GM12878 (cell line): ENCODE data around the gene DNMT3A. TPM values are rescaled to one million over a fixed set of nuclear protein-coding genes. Genes with fewer than 3 reads are reported as not detected.
A peak's percentile ranks its signal among the peaks of the same experiment; 100 is the strongest.

Experiments used
- ATF7 ChIP-seq: fragments of 450-650 bp; IDR thresholded peaks from 2 replicates; pipeline ENCODE4 v1.6.1; 2016; ENCODE audit warnings: low read depth, mild to moderate bottlenecking
- CBFB ChIP-seq: IDR thresholded peaks from 2 replicates; pipeline ENCODE4 v1.6.1; 2016; ENCODE audit warnings: antibody characterized with exemption, low read depth
- CHD1 ChIP-seq: IDR thresholded peaks from 2 replicates; pipeline ENCODE4 v1.6.1; 2012; ENCODE audit warnings: low read depth, low read length, improper control_type of control experiment
- ETV6 ChIP-seq, 2 experiments: fragments of 450-650 bp in 1 of 2; IDR thresholded peaks in 1 of 2; conservative IDR thresholded peaks in 1 of 2; 2 replicates each; pipeline ENCODE4 v1.6.1; 2014; ENCODE audit warnings: antibody characterized with exemption in 1 of 2, borderline replicate concordance in 1 of 2, low read depth in 1 of 2, mild to moderate bottlenecking in 1 of 2, moderate library complexity in 1 of 2
- FOXK2 ChIP-seq: fragments of 450-650 bp; IDR thresholded peaks from 2 replicates; pipeline ENCODE4 v1.6.1; 2017; ENCODE audit warnings: mild to moderate bottlenecking, moderate library complexity
- IKZF2 ChIP-seq, 2 experiments: fragments of 450-650 bp; IDR thresholded peaks; 2 replicates each; pipeline ENCODE4 v1.6.1; 2017; ENCODE audit warnings: mild to moderate bottlenecking in 2 of 2, moderate library complexity in 2 of 2
- JUND ChIP-seq: IDR thresholded peaks from 2 replicates; pipeline ENCODE4 v1.6.1; 2012; ENCODE audit warnings: low read depth, mild to moderate bottlenecking, low read length, improper control_type of control experiment, moderate library complexity
- KDM1A ChIP-seq: fragments of 200-600 bp; sonication (generic); IDR thresholded peaks from 2 replicates; pipeline ENCODE4 v1.6.1; 2016; ENCODE audit warnings: borderline replicate concordance
- KLF5 ChIP-seq: fragments of 450-650 bp; IDR thresholded peaks from 2 replicates; pipeline ENCODE4 v1.6.1; 2014; ENCODE audit warnings: mild to moderate bottlenecking; ENCODE audit not compliant: partially characterized antibody
- MEF2A ChIP-seq: IDR thresholded peaks from 2 replicates; pipeline ENCODE4 v1.6.1; 2011; ENCODE audit warnings: low read depth, mild to moderate bottlenecking, low read length, moderate library complexity; ENCODE audit not compliant: insufficient read depth
- NBN ChIP-seq: fragments of 450-650 bp; IDR thresholded peaks from 2 replicates; pipeline ENCODE4 v1.6.1; 2016
- NFIC ChIP-seq: IDR thresholded peaks from 2 replicates; pipeline ENCODE4 v1.6.1; 2012; ENCODE audit warnings: low read depth, mild to moderate bottlenecking, inconsistent platforms, low read length, moderate library complexity
- NFYB ChIP-seq: IDR thresholded peaks from 2 replicates; pipeline ENCODE4 v1.6.1; 2011; ENCODE audit warnings: low read depth, mild to moderate bottlenecking, low read length, improper control_type of control experiment, moderate library complexity; ENCODE audit not compliant: insufficient read depth
- NR2C1 ChIP-seq: fragments of 450-650 bp; IDR thresholded peaks from 2 replicates; pipeline ENCODE4 v1.6.1; 2017; ENCODE audit warnings: antibody characterized with exemption, mild to moderate bottlenecking, moderate library complexity
- NRF1 ChIP-seq: conservative IDR thresholded peaks from 2 replicates; pipeline ENCODE4 v1.6.1; 2011; ENCODE audit warnings: mild to moderate bottlenecking, low read depth, low read length, improper control_type of control experiment
- PML ChIP-seq: IDR thresholded peaks from 2 replicates; pipeline ENCODE4 v1.6.1; 2012; ENCODE audit warnings: low read length, inconsistent platforms
- RAD21 ChIP-seq: IDR thresholded peaks from 2 replicates; pipeline ENCODE4 v1.6.1; 2011; ENCODE audit warnings: mild to moderate bottlenecking, low read depth, low read length, moderate library complexity; ENCODE audit not compliant: insufficient read depth
- RUNX3 ChIP-seq: IDR thresholded peaks from 2 replicates; pipeline ENCODE4 v1.6.1; 2012; ENCODE audit warnings: low read length, inconsistent platforms
- SIX5 ChIP-seq: IDR thresholded peaks from 2 replicates; pipeline ENCODE4 v1.6.1; 2011; ENCODE audit warnings: mild to moderate bottlenecking, low read depth, low read length, moderate library complexity; ENCODE audit not compliant: severe bottlenecking
- SPI1 ChIP-seq: IDR thresholded peaks from 2 replicates; pipeline ENCODE4 v1.6.1; 2011; ENCODE audit warnings: low read depth, mild to moderate bottlenecking, low read length, moderate library complexity, borderline replicate concordance; ENCODE audit not compliant: insufficient read depth
- SREBF2 ChIP-seq: IDR thresholded peaks from 2 replicates; pipeline ENCODE4 v1.6.1; 2012; ENCODE audit warnings: mild to moderate bottlenecking, low read length
- SRF ChIP-seq, 2 experiments: IDR thresholded peaks; 2 replicates each; pipeline ENCODE4 v1.6.1; 2011; ENCODE audit warnings: low read depth in 2 of 2, low read length in 2 of 2, mild to moderate bottlenecking in 1 of 2, moderate library complexity in 1 of 2
- TAF1 ChIP-seq: IDR thresholded peaks from 2 replicates; pipeline ENCODE4 v1.6.1; 2011; ENCODE audit warnings: mild to moderate bottlenecking, low read depth, low read length, borderline replicate concordance
- ZSCAN29 ChIP-seq: fragments of 450-650 bp; IDR thresholded peaks from 2 replicates; pipeline ENCODE4 v1.6.1; 2017; ENCODE audit warnings: mild to moderate bottlenecking, moderate library complexity
- polyA plus RNA-seq, 11 experiments: library from polyadenylated mRNA; depleted of rRNA in 4 of 11; unstranded in 6 of 11; stranded (reverse) in 5 of 11; fragments of >200 nt; fragmentation: Nextera tagmentation in 4 of 11; fragmentation: Illumina TruSeq in 1 of 11; extraction: Ambion mirVana in 4 of 11; extraction: Trizol in 1 of 11; gene quantifications; 1 replicate in 1 of 11; 2 replicates in 10 of 11; pipeline versions ENCODE4 v1.2.1 to v1.2.3, GENCODE V29; 2011 to 2016; ENCODE audit warnings: inconsistent platforms in 2 of 11, missing spikeins in 2 of 11, low read depth in 1 of 11
- total RNA-seq, 4 experiments: library from RNA; depleted of rRNA in 3 of 4; stranded (reverse); fragments of >200 nt in 3 of 4; fragmentation: Illumina TruSeq in 1 of 4; extraction: Trizol in 1 of 4; gene quantifications; 2 replicates each; pipeline versions ENCODE4 v1.2.1 to v1.2.3, GENCODE V29; 2013 to 2021
- TF ChIP-seq, protein P1 (sequence below): fragments of 450-650 bp; IDR thresholded peaks from 2 replicates; pipeline ENCODE4 v1.6.1; 2017; ENCODE audit warnings: low read depth, mild to moderate bottlenecking, moderate library complexity
- TF ChIP-seq, protein P2 (sequence below): fragments of 450-650 bp; IDR thresholded peaks from 2 replicates; pipeline ENCODE4 v1.6.1; 2017; ENCODE audit warnings: borderline replicate concordance
- TF ChIP-seq, protein P3 (sequence below): IDR thresholded peaks from 2 replicates; pipeline ENCODE4 v1.6.1; 2011; ENCODE audit warnings: low read depth, mild to moderate bottlenecking, low read length, moderate library complexity, borderline replicate concordance; ENCODE audit errors: extremely low read depth
- TF ChIP-seq, protein P4 (sequence below), 3 experiments: IDR thresholded peaks in 2 of 3; conservative IDR thresholded peaks in 1 of 3; 2 replicates each; pipeline ENCODE4 v1.5.1; 2011; ENCODE audit warnings: low read depth in 3 of 3, low read length in 3 of 3, mild to moderate bottlenecking in 3 of 3, control low read depth in 2 of 3, moderate library complexity in 2 of 3, inconsistent platforms in 1 of 3, mixed read lengths in 1 of 3; ENCODE audit not compliant: control insufficient read depth in 2 of 3, insufficient read depth in 1 of 3; ENCODE audit errors: extremely low read depth in 1 of 3

DNMT3A gene
- total and polyA plus RNA-seq, 10 of the 15 experiments (the other 5 are each of a cell fraction or from before 2014, with no cell fraction given) = 7.4 to 51.6 (median 17.4) TPM

DNA sequence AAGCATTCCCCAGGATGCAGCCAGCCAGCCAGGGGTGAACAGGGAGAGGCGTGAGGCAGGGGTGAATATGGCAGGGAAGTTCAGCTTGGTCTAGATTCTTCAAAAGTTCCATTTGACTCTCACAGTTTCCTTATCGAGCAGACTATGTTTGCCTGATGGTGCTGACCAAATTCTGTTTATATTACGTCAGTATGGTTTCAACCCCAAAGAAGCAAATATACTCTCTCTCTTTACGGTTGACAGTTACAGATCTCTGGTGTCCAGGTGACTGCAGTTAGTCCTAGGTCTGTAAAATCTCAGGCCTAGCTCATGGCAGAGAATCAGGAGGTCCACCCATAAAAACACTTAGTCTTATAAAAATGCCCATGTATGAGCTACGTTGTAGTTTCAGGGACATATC lies 38.3 kb upstream of the DNMT3A start (continued):
- TF ChIP-seq SPI1 (no peak), ETV6 (conservative IDR thresholded peaks at IDR 0.05 in 1 of 2, IDR thresholded peaks at IDR 0.05 in 1 of 2; ENCODE audit: borderline replicate concordance in 1 of 2, low read depth in 1 of 2) (peak in 1 of 2 experiments; percentile 66; a peak in 1 of 4 replicates), IKZF2 (IDR thresholded peaks at IDR 0.05) (0 out of 4 replicates have a peak, but pooled peaks of 1 of the 2 experiments have one; percentile 19), NR2C1 (no peak), CBFB (0 out of 2 replicates have a peak, but pooled peaks have one; percentile 37), RAD21 (0 out of 2 replicates have a peak, but pooled peaks have one; percentile 9), NRF1 (no peak), SREBF2 (no peak), ZSCAN29 (no peak), KDM1A (no peak), TAF1 (no peak), JUND (no peak), NFIC (peak; percentile 68; the same call in 1 of the 2 replicates), RUNX3 (peak; percentile 87; the same call in 1 of the 2 replicates), MEF2A (no peak), SIX5 (no peak), NFYB (no peak), FOXK2 (no peak), KLF5 (no peak), NBN (no peak), PML (no peak; the same call in 1 of the 2 replicates), SRF (IDR thresholded peaks at IDR 0.05; ENCODE audit: low read depth in 2 of 2, low read length in 2 of 2) (no peak), ATF7 (peak; percentile 77), CHD1 (no peak)
- TF ChIP-seq, protein P1, sequence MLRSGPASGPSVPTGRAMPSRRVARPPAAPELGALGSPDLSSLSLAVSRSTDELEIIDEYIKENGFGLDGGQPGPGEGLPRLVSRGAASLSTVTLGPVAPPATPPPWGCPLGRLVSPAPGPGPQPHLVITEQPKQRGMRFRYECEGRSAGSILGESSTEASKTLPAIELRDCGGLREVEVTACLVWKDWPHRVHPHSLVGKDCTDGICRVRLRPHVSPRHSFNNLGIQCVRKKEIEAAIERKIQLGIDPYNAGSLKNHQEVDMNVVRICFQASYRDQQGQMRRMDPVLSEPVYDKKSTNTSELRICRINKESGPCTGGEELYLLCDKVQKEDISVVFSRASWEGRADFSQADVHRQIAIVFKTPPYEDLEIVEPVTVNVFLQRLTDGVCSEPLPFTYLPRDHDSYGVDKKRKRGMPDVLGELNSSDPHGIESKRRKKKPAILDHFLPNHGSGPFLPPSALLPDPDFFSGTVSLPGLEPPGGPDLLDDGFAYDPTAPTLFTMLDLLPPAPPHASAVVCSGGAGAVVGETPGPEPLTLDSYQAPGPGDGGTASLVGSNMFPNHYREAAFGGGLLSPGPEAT = no peak
- TF ChIP-seq, protein P2, sequence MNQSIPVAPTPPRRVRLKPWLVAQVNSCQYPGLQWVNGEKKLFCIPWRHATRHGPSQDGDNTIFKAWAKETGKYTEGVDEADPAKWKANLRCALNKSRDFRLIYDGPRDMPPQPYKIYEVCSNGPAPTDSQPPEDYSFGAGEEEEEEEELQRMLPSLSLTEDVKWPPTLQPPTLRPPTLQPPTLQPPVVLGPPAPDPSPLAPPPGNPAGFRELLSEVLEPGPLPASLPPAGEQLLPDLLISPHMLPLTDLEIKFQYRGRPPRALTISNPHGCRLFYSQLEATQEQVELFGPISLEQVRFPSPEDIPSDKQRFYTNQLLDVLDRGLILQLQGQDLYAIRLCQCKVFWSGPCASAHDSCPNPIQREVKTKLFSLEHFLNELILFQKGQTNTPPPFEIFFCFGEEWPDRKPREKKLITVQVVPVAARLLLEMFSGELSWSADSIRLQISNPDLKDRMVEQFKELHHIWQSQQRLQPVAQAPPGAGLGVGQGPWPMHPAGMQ = no peak
- TF ChIP-seq, protein P3, sequence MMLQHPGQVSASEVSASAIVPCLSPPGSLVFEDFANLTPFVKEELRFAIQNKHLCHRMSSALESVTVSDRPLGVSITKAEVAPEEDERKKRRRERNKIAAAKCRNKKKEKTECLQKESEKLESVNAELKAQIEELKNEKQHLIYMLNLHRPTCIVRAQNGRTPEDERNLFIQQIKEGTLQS = no peak
- TF ChIP-seq, protein P4, sequence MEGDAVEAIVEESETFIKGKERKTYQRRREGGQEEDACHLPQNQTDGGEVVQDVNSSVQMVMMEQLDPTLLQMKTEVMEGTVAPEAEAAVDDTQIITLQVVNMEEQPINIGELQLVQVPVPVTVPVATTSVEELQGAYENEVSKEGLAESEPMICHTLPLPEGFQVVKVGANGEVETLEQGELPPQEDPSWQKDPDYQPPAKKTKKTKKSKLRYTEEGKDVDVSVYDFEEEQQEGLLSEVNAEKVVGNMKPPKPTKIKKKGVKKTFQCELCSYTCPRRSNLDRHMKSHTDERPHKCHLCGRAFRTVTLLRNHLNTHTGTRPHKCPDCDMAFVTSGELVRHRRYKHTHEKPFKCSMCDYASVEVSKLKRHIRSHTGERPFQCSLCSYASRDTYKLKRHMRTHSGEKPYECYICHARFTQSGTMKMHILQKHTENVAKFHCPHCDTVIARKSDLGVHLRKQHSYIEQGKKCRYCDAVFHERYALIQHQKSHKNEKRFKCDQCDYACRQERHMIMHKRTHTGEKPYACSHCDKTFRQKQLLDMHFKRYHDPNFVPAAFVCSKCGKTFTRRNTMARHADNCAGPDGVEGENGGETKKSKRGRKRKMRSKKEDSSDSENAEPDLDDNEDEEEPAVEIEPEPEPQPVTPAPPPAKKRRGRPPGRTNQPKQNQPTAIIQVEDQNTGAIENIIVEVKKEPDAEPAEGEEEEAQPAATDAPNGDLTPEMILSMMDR (IDR thresholded peaks at IDR 0.05 in 2 of 3, conservative IDR thresholded peaks at IDR 0.05 in 1 of 3; ENCODE audit: control insufficient read depth in 2 of 3, extremely low read depth in 1 of 3, insufficient read depth in 1 of 3, low read depth in 3 of 3, low read length in 3 of 3) = no peak
